Measurements from ENCODE around the gene ADARB1.

The ADARB1 gene

DNA sequence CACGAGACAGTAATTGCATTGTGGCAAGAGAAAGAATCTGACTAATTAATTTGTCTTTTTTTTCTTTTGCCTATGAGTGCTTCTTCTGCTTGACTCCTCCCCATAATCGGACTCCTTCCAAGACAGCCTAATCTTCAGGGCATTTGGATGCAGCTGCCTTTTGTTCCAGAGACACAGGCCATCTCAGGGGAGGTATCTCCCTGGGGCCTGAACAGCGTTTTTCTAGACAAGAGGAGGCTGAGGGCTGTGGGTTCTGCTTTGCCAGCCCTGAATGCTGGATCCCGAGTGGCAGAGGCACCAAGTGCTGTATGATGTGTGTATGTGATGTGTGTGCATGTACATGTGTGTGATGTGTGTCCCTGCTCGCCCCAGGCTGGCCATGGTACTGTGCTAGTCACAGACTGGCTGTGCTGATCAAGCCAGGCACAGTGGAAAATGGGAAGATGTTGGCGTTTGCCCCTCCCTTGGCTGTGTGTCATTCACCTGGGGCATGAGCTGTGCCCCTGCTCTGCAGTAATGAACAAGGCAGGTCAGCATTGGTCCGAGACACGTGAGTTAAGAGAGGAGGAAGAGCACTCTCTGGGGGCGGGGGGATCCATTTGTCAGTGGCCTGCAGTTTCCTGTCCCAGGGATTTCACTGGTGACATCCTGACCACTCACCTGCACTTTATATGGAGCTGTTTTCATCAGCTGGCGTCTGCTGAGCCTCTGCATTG is 77.2 kb downstream of the ADARB1 start:
- Histone ChIP-seq H3K36me3 (ENCODE audit: control insufficient read depth, insufficient read depth, low read length, severe bottlenecking) (no peaks in the 10 kb centered on the region), H3K27me3 (replicated peaks; ENCODE audit: control insufficient read depth, insufficient read depth, low read length) (no peaks in the 10 kb centered on the region), H3K4me3 (ENCODE audit: low read length) (no peak overlapping the region), H3K9ac (ENCODE audit: low read length) (no peak overlapping the region), H3K4me1 (ENCODE audit: control insufficient read depth, insufficient read depth, low read length) (peaks cover 24% of the 10 kb centered on the region), H3K9me3 (ENCODE audit: control insufficient read depth, low read length) (no peaks in the 10 kb centered on the region)
- DNase-seq (ENCODE audit: low read depth): no peak

DNA sequence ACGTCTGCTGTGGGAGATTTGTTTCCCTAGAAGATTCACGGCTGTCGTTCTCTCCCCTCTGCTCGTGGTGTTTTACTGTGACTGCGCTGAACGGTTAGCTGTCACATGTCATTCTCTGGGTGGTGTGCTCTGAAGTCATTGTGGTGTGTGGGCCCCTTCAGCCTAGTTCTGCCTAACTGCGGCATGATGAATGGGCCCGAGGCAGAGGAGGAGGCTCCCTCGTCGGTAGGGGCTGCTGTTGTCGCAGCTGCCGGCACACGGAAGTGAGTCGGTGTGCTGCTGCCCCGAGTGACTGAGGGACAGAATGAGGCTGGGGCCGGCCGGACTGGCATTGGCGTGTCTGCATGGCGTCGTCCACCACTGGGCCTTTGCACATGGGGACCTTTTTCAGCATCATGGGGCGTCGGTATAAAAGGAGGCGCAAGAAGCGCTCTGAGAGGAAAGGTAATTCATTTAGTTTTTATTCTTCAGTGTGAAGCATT is 77.9 kb downstream of the ADARB1 start:
- Histone ChIP-seq H3K36me3 (ENCODE audit: control insufficient read depth, insufficient read depth, low read length, severe bottlenecking) (no peaks in the 10 kb centered on the region), H3K4me3 (ENCODE audit: low read length) (no peak overlapping the region), H3K4me1 (ENCODE audit: control insufficient read depth, insufficient read depth, low read length) (peaks cover 24% of the 10 kb centered on the region), H3K27me3 (replicated peaks; ENCODE audit: control insufficient read depth, insufficient read depth, low read length) (no peaks in the 10 kb centered on the region), H3K9me3 (ENCODE audit: control insufficient read depth, low read length) (no peaks in the 10 kb centered on the region), H3K9ac (ENCODE audit: low read length) (no peak overlapping the region)
- no peak for DNase-seq (ENCODE audit: low read depth)

DNA sequence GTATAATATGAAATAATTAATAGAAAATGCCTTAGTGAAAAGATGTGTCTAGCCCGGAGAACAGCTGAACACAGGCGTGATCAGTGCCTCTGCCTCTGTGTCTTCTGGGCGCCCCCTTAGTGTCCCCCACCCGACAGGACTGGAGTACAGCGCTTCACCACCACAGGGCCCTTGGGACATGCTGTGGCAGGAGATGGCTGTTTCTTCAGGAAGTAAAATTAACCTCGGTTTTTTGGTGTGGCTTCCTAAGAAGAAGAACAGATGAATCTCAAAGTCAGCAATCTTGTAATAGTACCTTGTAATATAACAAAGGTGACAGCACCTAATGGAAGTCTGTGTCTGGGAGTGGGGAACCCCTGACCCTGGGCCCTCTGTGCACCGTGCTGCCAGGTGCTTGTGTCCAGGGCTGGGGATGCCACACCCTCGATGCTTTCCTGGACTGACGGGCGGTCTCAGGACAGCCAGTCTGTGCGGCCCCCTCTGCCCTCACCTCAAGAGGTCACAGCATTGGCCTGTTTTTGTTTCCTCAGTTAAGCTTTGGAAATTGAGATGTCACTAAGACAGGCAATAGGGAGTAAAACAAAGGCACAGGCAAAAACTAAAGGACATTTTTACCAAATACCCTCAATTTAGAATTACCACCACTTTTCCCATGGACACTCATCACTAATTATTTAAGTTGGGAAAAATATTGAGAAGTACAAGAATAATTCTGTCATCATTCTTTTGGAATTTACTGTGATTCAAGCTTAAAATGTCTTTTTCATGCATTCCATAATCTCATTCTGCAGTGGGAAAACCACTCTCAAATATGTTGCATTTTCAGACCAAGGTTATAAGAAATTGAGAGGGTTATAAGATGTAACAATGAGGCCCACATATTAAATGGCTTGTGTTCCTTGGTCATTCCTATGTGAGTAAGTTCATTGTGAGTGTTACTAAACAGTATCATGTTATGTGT is 79.3 kb downstream of the ADARB1 start:
- Histone ChIP-seq H3K9me3 (ENCODE audit: control insufficient read depth, low read length) (no peaks in the 10 kb centered on the region), H3K27me3 (replicated peaks; ENCODE audit: control insufficient read depth, insufficient read depth, low read length) (no peaks in the 10 kb centered on the region), H3K4me3 (ENCODE audit: low read length) (no peak overlapping the region), H3K4me1 (ENCODE audit: control insufficient read depth, insufficient read depth, low read length) (peaks cover 24% of the 10 kb centered on the region), H3K36me3 (ENCODE audit: control insufficient read depth, insufficient read depth, low read length, severe bottlenecking) (no peaks in the 10 kb centered on the region), H3K9ac (ENCODE audit: low read length) (no peak overlapping the region)
- peak; percentile 55 for DNase-seq (ENCODE audit: low read depth)

DNA sequence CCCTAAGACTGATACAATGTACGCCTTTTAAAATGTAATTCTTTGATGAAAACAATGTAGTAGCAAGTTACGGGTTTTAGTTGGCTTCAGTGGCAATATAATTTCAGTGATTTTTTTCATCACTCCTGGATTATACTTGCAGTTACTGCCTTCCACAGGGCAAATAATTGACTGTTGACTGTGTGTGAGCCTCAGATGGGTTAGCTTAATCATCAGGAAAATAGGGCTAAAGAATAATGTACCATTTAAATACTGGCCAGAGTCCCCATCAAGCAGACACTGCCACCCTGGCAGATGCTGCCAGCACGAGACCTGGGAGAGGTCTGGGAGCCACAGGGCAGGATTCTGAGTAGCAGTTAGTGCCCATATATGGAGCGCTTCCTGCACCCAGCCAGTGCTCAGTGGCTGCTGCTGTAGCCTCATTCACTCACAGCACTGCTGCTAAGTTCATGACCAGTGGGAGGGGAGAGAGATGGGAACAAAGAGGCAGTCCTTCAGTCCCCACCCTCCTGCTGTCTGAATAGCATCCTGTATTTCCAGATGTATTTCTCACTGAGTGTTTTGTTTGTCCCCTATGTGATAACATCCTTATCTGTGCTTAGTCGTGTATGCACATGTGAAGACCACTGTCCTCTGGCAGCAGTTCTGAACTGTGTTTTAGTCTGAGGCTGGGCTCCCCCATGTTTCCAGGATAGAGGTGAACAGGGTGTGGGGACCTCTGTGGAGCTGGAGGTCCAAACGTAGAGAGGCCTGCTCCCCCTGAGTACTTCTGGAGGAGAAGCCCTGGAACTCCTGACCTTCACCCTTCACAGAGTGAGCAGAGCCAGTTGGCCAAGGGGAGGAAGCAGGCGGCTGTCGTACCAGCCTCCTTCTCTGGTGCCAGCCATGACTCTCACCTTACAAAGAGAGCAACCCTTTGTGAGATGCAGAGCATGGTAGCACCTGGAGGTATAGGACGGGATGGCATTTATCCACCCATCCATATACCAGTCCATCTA is 80.4 kb downstream of the ADARB1 start:
- peak; percentile 52 for DNase-seq (ENCODE audit: low read depth)
- no peak overlapping the region for H3K4me3 ChIP-seq (ENCODE audit: low read length)
- no peaks in the 10 kb centered on the region for H3K27me3 ChIP-seq (replicated peaks; ENCODE audit: control insufficient read depth, insufficient read depth, low read length)
- no peaks in the 10 kb centered on the region for H3K9me3 ChIP-seq (ENCODE audit: control insufficient read depth, low read length)
- no peaks in the 10 kb centered on the region for H3K36me3 ChIP-seq (ENCODE audit: control insufficient read depth, insufficient read depth, low read length, severe bottlenecking)
- H3K9ac ChIP-seq (ENCODE audit: low read length): no peak overlapping the region
- peaks cover 24% of the 10 kb centered on the region for H3K4me1 ChIP-seq (ENCODE audit: control insufficient read depth, insufficient read depth, low read length)

DNA sequence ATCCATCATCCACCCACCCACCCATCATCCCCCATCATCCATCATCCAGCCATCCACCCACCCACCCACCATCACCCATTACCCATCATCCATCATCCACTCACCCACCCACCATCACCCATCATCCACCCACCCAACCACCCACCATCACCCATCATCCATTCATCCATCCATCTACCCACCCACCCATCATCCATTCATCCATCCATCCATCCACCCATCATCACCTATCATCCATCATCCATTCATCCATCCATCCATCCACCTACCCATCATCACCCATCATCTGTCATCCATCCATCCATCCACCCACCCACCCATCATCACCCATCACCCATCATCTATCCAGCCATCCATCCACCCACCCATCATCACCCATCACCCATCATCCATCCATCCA is 81.5 kb downstream of the ADARB1 start:
- Histone ChIP-seq H3K9me3 (ENCODE audit: control insufficient read depth, low read length) (no peaks in the 10 kb centered on the region), H3K9ac (ENCODE audit: low read length) (no peak overlapping the region), H3K4me1 (ENCODE audit: control insufficient read depth, insufficient read depth, low read length) (peaks cover 20% of the 10 kb centered on the region), H3K4me3 (ENCODE audit: low read length) (no peak overlapping the region), H3K27me3 (replicated peaks; ENCODE audit: control insufficient read depth, insufficient read depth, low read length) (no peaks in the 10 kb centered on the region), H3K36me3 (ENCODE audit: control insufficient read depth, insufficient read depth, low read length, severe bottlenecking) (no peaks in the 10 kb centered on the region)
- DNase-seq (ENCODE audit: low read depth): no peak

- no peaks in the 10 kb centered on the region for H3K27me3 ChIP-seq (replicated peaks; ENCODE audit: control insufficient read depth, insufficient read depth, low read length)
- no peak overlapping the region for H3K9ac ChIP-seq (ENCODE audit: low read length)
- H3K4me1 ChIP-seq (ENCODE audit: control insufficient read depth, insufficient read depth, low read length): peaks cover 14% of the 10 kb centered on the region
- no peak overlapping the region for H3K4me3 ChIP-seq (ENCODE audit: low read length)
- no peaks in the 10 kb centered on the region for H3K36me3 ChIP-seq (ENCODE audit: control insufficient read depth, insufficient read depth, low read length, severe bottlenecking)
- H3K9me3 ChIP-seq (ENCODE audit: control insufficient read depth, low read length): no peaks in the 10 kb centered on the region
- DNase-seq (ENCODE audit: low read depth): no peak
Measured at GRCh38 chr21:45156459-45156858, 82.1 kb downstream of the ADARB1 start.

DNA sequence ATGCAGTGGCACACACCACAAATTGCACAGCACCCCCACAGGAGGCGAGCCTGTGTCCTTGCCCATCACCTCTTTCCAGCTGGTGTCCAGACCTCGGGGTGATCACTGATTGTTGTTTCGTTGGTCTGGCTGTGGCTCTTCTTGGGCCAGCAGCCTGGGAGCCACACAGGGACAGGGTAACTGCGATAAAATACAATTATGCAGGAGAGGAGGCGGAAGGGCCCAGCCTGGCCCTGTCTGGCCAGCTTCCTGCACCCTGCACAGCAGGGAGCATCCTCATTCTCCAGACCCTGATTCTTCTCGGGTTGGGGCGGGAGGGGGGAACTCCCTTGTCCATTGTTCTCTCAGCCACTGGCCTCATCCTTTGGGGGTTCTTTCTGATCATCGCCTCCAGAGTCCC is 83.6 kb downstream of the ADARB1 start:
- Histone ChIP-seq H3K36me3 (ENCODE audit: control insufficient read depth, insufficient read depth, low read length, severe bottlenecking) (peaks cover 5% of the 10 kb centered on the region), H3K9ac (ENCODE audit: low read length) (no peak overlapping the region), H3K4me3 (ENCODE audit: low read length) (no peak overlapping the region), H3K4me1 (ENCODE audit: control insufficient read depth, insufficient read depth, low read length) (peaks cover 10% of the 10 kb centered on the region), H3K27me3 (replicated peaks; ENCODE audit: control insufficient read depth, insufficient read depth, low read length) (no peaks in the 10 kb centered on the region), H3K9me3 (ENCODE audit: control insufficient read depth, low read length) (no peaks in the 10 kb centered on the region)
- no peak for DNase-seq (ENCODE audit: low read depth)

DNA sequence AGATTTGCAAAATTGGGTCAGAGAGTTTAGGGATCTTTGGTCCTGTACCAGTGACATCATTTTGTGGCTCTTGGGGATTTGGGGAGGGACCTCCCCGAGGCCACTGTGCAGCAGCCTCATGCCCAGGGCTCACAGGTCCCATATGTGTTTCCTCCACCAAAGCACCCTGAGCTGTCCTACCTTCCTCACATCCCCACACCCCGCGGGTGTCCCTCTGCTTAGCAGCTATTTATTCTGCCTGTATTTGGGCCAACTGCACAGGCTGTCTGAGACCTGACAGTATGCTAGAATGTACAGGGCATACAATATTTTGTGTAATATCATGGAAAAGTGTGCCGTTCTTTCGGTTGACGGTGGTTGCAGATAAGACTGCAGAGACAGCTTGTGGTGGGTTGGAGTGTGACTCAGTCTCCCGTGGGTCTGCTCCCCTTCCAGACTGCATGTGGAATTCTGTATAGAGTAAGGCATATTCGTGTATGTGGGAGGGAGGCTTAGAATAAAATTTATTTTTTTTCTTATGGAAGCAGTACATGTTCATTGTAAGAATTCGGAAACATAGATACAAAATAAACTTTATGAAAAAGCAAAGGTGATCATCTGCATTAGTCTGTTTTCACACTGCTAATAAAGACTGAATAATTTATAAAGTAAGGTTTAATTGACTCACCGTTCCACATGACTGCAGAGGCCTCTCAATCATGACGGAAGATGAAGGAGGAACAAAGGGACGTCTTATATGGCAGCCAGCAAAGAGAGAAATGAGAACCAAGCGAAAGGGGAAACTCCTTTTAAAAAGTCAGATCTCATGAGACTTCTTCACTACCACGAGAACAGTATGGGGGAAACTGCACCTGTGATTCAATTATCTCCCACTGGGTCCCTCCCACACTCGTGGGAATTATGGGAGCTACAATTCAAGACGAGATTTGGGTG is 84.4 kb downstream of the ADARB1 start:
- H3K9ac ChIP-seq (ENCODE audit: low read length): no peak overlapping the region
- H3K4me3 ChIP-seq (ENCODE audit: low read length): no peak overlapping the region
- H3K36me3 ChIP-seq (ENCODE audit: control insufficient read depth, insufficient read depth, low read length, severe bottlenecking): peaks cover 5% of the 10 kb centered on the region
- DNase-seq (ENCODE audit: low read depth): no peak
- H3K27me3 ChIP-seq (replicated peaks; ENCODE audit: control insufficient read depth, insufficient read depth, low read length): no peaks in the 10 kb centered on the region
- H3K9me3 ChIP-seq (ENCODE audit: control insufficient read depth, low read length): no peaks in the 10 kb centered on the region
- peaks cover 13% of the 10 kb centered on the region for H3K4me1 ChIP-seq (ENCODE audit: control insufficient read depth, insufficient read depth, low read length)

DNA sequence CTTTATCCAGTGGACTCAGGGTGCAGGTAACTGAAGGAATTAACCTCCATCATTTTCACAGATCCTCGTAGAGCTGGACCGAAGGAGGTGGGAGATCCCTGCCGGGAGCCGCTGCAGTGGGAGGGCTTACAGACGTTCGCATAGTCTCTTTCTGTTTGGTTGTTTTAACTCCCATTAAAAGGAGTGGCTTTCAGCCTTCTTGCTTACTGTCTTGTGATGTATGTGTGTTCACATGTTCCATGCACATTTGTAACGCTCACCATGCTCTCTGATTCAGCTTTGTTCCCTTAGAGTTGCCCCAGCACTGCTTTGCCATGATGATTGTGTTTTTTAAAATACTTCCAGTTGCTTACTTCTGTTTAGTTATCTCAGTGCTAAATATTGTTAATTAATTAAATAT is 85.8 kb downstream of the ADARB1 start:
- no peak for DNase-seq (ENCODE audit: low read depth)

More for the DNA sequence above, 85.8 kb downstream of the ADARB1 start:
- no peaks in the 10 kb centered on the region for H3K9me3 ChIP-seq (ENCODE audit: control insufficient read depth, low read length)
- peaks cover 8% of the 10 kb centered on the region for H3K4me1 ChIP-seq (ENCODE audit: control insufficient read depth, insufficient read depth, low read length)
- no peaks in the 10 kb centered on the region for H3K27me3 ChIP-seq (replicated peaks; ENCODE audit: control insufficient read depth, insufficient read depth, low read length)
- peaks cover 5% of the 10 kb centered on the region for H3K36me3 ChIP-seq (ENCODE audit: control insufficient read depth, insufficient read depth, low read length, severe bottlenecking)
- no peak overlapping the region for H3K9ac ChIP-seq (ENCODE audit: low read length)
- H3K4me3 ChIP-seq (ENCODE audit: low read length): no peak overlapping the region
